ENCODE results near the gene CPA2.
A peak's percentile ranks its signal among the peaks of the same experiment; 100 is the strongest.

- TF ChIP-seq, protein P1, sequence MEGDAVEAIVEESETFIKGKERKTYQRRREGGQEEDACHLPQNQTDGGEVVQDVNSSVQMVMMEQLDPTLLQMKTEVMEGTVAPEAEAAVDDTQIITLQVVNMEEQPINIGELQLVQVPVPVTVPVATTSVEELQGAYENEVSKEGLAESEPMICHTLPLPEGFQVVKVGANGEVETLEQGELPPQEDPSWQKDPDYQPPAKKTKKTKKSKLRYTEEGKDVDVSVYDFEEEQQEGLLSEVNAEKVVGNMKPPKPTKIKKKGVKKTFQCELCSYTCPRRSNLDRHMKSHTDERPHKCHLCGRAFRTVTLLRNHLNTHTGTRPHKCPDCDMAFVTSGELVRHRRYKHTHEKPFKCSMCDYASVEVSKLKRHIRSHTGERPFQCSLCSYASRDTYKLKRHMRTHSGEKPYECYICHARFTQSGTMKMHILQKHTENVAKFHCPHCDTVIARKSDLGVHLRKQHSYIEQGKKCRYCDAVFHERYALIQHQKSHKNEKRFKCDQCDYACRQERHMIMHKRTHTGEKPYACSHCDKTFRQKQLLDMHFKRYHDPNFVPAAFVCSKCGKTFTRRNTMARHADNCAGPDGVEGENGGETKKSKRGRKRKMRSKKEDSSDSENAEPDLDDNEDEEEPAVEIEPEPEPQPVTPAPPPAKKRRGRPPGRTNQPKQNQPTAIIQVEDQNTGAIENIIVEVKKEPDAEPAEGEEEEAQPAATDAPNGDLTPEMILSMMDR (conservative IDR thresholded peaks at IDR 0.05; ENCODE audit: low read depth, low read length) = no peak
- TF ChIP-seq CEBPB (IDR thresholded peaks at IDR 0.05; ENCODE audit: low read depth, low read length) (peak; percentile 89), RFX5 (IDR thresholded peaks at IDR 0.05; ENCODE audit: low read depth, low read length) (no peak), MXI1 (IDR thresholded peaks at IDR 0.05; ENCODE audit: borderline replicate concordance, low read depth, low read length) (no peak)
Observed at GRCh38 chr7:130294314-130294713, 27.7 kb downstream of the CPA2 start.
